B cell (primary cell): Measurements from ENCODE around the gene YIPF4. TPM values are rescaled to one million over a fixed set of nuclear protein-coding genes. Genes with fewer than 3 reads are reported as not detected.

Source experiments
- ATAC-seq: fragments of 200-7000 bp; cut with Tn5 transposase; one replicate; pipeline ENCODE4 v1.10.0; 2021; ENCODE audit warnings: low read depth, mild to moderate bottlenecking, moderate number of reproducible peaks, moderate library complexity
- CTCF ChIA-PET: fragments of 350-600 bp; sonication (Branson Sonifier 250); formaldehyde crosslinking; loops from one replicate; lab custom pipeline; 2021; ENCODE audit warnings: antibody characterized with exemption, inconsistent platforms; lab: Charles Lee
- POLR2A ChIA-PET: fragments of 350-600 bp; sonication (Branson Sonifier 250); formaldehyde crosslinking; loops from one replicate; lab custom pipeline; 2021; ENCODE audit warnings: antibody characterized with exemption; lab: Charles Lee
- DNase-seq: peaks from one replicate; pipeline ENCODE4 v3.0.0; 2013
- H2AFZ ChIP-seq: 2 replicates; pipeline ENCODE4 v1.6.1; 2012; ENCODE audit warnings: mild to moderate bottlenecking, low read depth, low read length; ENCODE audit not compliant: insufficient read depth, poor library complexity, severe bottlenecking
- H3K27ac ChIP-seq, 2 donors: 1 replicate in 1 of 2; 2 replicates in 1 of 2; pipeline ENCODE4 v1.5.1; 2012 to 2013; ENCODE audit warnings: low read length in 2 of 2, mild to moderate bottlenecking in 2 of 2, moderate library complexity in 1 of 2
- H3K27me3 ChIP-seq, 4 experiments: fragments of 200-600 bp in 1 of 4; sonication (generic) in 1 of 4; replicated peaks in 1 of 4; 1 replicate in 2 of 4; 2 replicates in 2 of 4; pipeline versions ENCODE4 v1.6.1 to v1.7.0; 2013 to 2016; ENCODE audit warnings: low read length in 3 of 4, mild to moderate bottlenecking in 2 of 4, mixed read lengths in 1 of 4, moderate library complexity in 1 of 4; ENCODE audit not compliant: insufficient read depth in 4 of 4, control insufficient read depth in 3 of 4; ENCODE audit errors: control extremely low read depth in 1 of 4
- H3K36me3 ChIP-seq, 2 experiments: replicated peaks in 1 of 2; 1 replicate in 1 of 2; 2 replicates in 1 of 2; pipeline versions ENCODE4 v1.6.1 to v1.7.1; 2013; ENCODE audit warnings: low read length in 1 of 2; ENCODE audit not compliant: insufficient read depth in 2 of 2, control insufficient read depth in 1 of 2; ENCODE audit errors: control extremely low read depth in 1 of 2, extremely low read depth in 1 of 2
- H3K4me1 ChIP-seq, 2 donors: fragments of 200-600 bp in 1 of 2; sonication (generic) in 1 of 2; 1 replicate in 1 of 2; 2 replicates in 1 of 2; pipeline versions ENCODE4 v1.5.1 to v1.6.1; 2013 to 2017; ENCODE audit warnings: low read length in 2 of 2; ENCODE audit not compliant: control insufficient read depth in 2 of 2, insufficient read depth in 2 of 2
- H3K4me2 ChIP-seq: replicated peaks from 2 replicates; pipeline ENCODE3; 2012; ENCODE audit warnings: mild to moderate bottlenecking, low read depth, low read length; ENCODE audit not compliant: poor library complexity, severe bottlenecking
- H3K4me3 ChIP-seq, 5 experiments: fragments of 200-600 bp in 1 of 5; sonication (generic) in 1 of 5; 1 replicate in 3 of 5; 2 replicates in 2 of 5; pipeline versions ENCODE4 v1.5.1 to v1.7.0; 2011 to 2016; ENCODE audit warnings: low read length in 4 of 5, mild to moderate bottlenecking in 4 of 5, low read depth in 2 of 5, control low read depth in 1 of 5, moderate library complexity in 1 of 5; ENCODE audit not compliant: insufficient read depth in 1 of 5; ENCODE audit errors: control extremely low read depth in 1 of 5, extremely low read depth in 1 of 5
- H3K79me2 ChIP-seq: fragments of 200-600 bp; sonication (generic); one replicate; pipeline ENCODE4 v1.6.0; 2016; ENCODE audit warnings: low read length; ENCODE audit not compliant: control insufficient read depth, insufficient read depth
- H3K9ac ChIP-seq: fragments of 200-600 bp; sonication (generic); 2 replicates; pipeline ENCODE4 v1.6.1; 2017; ENCODE audit warnings: mild to moderate bottlenecking, low read length, moderate library complexity
- H3K9me3 ChIP-seq, 3 donors: one replicate each; pipeline versions ENCODE4 v1.6.1 to v1.7.1; 2013; ENCODE audit warnings: low read length in 2 of 3; ENCODE audit not compliant: control insufficient read depth in 2 of 3, insufficient read depth in 1 of 3; ENCODE audit errors: control extremely low read depth in 1 of 3
- H4K20me1 ChIP-seq: 2 replicates; pipeline ENCODE4 v1.6.0; 2012; ENCODE audit warnings: mild to moderate bottlenecking, low read length; ENCODE audit not compliant: insufficient read depth, control insufficient read depth, poor library complexity, severe bottlenecking
- H3K27ac Mint-ChIP-seq: one replicate; pipeline ENCODE4 v1.8.0; 2021; ENCODE audit warnings: mixed read lengths
- H3K27me3 Mint-ChIP-seq: one replicate; pipeline ENCODE4 v1.8.0; 2021; ENCODE audit warnings: mixed read lengths
- H3K4me1 Mint-ChIP-seq: one replicate; pipeline ENCODE4 v1.8.0; 2021; ENCODE audit warnings: mixed read lengths
- H3K4me3 Mint-ChIP-seq: one replicate; pipeline ENCODE4 v1.8.0; 2021; ENCODE audit warnings: mixed read lengths
- H3K9me3 Mint-ChIP-seq: one replicate; pipeline ENCODE4 v1.8.0; 2022; ENCODE audit warnings: mixed read lengths; ENCODE audit not compliant: insufficient read depth
- EZH2 ChIP-seq: IDR thresholded peaks from 2 replicates; pipeline ENCODE4 v1.6.1; 2012; ENCODE audit warnings: borderline replicate concordance, low read depth, mild to moderate bottlenecking, moderate library complexity, low read length; ENCODE audit not compliant: insufficient read depth, poor library complexity, severe bottlenecking
- WGBS: methylation state at CpG from one replicate; pipeline ENCODE4 v1.1.5; 2013; ENCODE audit warnings: missing lambda C conversion rate; ENCODE audit not compliant: insufficient coverage; 5-methylcytosine and 5-hydroxymethylcytosine counted together
- intact Hi-C: fragments of 100-400 bp; cut with micrococcal nuclease; formaldehyde crosslinking; loops from one replicate; pipeline ENCODE4 v1.10.0; 2022
- polyA plus RNA-seq: library from polyadenylated mRNA; depleted of rRNA; stranded (reverse); fragments of >200 nt; gene quantifications from 2 replicates; pipeline ENCODE4 v1.2.3, GENCODE V29; 2012
- total RNA-seq, 2 donors: library from RNA; stranded (reverse); fragments of 120-200 nt in 1 of 2; gene quantifications; 1 replicate in 1 of 2; 2 replicates in 1 of 2; pipeline versions ENCODE4 v1.2.3 to v1.2.4, GENCODE V29; 2013 to 2022
- TF ChIP-seq, protein P1 (sequence below): fragments of 200-600 bp; IDR thresholded peaks from one replicate; pipeline ENCODE4 v1.8.0; 2022; ENCODE audit warnings: antibody characterized with exemption, mild to moderate bottlenecking

YIPF4 gene
- total and polyA plus RNA-seq, 2 donors (not counting 1 experiment from before 2014, with no cell fraction given), result 3.4 to 42.4 TPM

DNA sequence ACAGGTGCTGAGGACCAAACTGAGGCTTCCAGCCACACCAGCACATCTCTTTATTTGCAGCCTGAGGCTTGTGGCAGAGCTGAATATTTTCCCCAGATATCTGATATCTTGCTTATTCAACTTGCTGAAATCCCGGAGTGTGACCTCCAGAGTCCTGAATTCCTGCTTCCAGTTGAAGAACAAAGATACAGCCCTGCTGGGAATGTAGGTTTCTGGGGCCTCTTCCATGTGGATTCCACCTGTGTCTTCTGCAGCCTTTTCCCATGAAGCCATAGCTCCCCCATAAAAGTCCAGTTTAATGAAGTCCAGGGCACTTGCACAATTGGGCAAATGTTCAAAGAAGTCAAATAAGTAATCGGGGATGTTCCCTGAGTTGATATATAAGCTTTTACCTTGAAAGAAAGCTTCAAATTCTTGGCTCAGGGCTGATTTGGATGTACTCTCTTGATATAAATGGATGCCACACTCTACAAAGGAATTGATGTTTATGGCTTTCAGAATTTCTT is 27.9 kb upstream of the YIPF4 start:
- Histone ChIP-seq H3K9me3 (no peaks in the 10 kb centered on the region), H3K36me3 (peaks cover 0 to 8% of the 10 kb centered on the region in 2 experiments), H3K4me2 (no peak overlapping the region), H3K4me1 (no peaks in the 10 kb centered on the region), H3K4me3 (no peak overlapping the region), H3K9ac (no peak overlapping the region), H3K79me2 (no peaks in the 10 kb centered on the region), H2AFZ (no peak overlapping the region), H3K27me3 (no peaks in the 10 kb centered on the region), H3K27ac (no peak overlapping the region), H4K20me1 (no peaks in the 10 kb centered on the region)
- ChIA-PET POLR2A (no interaction called here), CTCF (no interaction called here)
- Mint-ChIP-seq H3K27me3 (no peaks in the 10 kb centered on the region), H3K4me1 (no peaks in the 10 kb centered on the region), H3K9me3 (no peaks in the 10 kb centered on the region), H3K27ac (no peak overlapping the region), H3K4me3 (no peak overlapping the region)
- intact Hi-C loops, result no loop called here
- WGBS, result 100% methylated on average over 1 of the region's 2 CpGs
- DNase-seq (no peak), ATAC-seq (no peak)
- TF ChIP-seq, protein P1, sequence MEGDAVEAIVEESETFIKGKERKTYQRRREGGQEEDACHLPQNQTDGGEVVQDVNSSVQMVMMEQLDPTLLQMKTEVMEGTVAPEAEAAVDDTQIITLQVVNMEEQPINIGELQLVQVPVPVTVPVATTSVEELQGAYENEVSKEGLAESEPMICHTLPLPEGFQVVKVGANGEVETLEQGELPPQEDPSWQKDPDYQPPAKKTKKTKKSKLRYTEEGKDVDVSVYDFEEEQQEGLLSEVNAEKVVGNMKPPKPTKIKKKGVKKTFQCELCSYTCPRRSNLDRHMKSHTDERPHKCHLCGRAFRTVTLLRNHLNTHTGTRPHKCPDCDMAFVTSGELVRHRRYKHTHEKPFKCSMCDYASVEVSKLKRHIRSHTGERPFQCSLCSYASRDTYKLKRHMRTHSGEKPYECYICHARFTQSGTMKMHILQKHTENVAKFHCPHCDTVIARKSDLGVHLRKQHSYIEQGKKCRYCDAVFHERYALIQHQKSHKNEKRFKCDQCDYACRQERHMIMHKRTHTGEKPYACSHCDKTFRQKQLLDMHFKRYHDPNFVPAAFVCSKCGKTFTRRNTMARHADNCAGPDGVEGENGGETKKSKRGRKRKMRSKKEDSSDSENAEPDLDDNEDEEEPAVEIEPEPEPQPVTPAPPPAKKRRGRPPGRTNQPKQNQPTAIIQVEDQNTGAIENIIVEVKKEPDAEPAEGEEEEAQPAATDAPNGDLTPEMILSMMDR, result no peak
- no peak for TF ChIP-seq EZH2

DNA sequence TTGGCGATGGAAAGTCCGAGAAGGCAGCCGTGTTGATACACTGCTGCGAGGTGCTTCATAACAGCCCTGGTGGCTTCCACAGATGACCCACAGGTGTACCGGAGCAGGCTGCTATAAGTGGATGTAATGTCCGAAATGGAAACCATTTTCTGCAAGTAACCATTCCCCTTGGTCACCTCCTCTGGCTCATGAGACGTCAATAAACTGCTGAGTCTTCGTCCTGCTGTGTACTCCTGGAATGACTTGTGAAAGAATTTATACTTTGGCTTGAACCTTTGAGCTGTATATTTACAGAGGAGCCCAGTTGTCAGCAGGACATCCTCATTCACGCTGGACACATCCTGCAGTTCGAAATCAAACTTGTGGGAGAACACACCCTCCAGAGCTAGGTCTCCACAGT is 27.4 kb upstream of the YIPF4 start:
- CTCF ChIA-PET, result no interaction called here

More for the DNA sequence above, 27.4 kb upstream of the YIPF4 start:
- Mint-ChIP-seq H3K27ac (no peak overlapping the region), H3K9me3 (no peaks in the 10 kb centered on the region), H3K4me1 (no peaks in the 10 kb centered on the region), H3K27me3 (no peaks in the 10 kb centered on the region), H3K4me3 (no peak overlapping the region)
- TF ChIP-seq, protein P1, result no peak
- no peak for TF ChIP-seq EZH2
- H3K27me3 ChIP-seq, result no peaks in the 10 kb centered on the region
- H4K20me1 ChIP-seq, result no peaks in the 10 kb centered on the region
- DNase-seq (no peak), ATAC-seq (no peak)
- no peak overlapping the region for H2AFZ ChIP-seq
- H3K4me1 ChIP-seq, result no peaks in the 10 kb centered on the region
- H3K9ac ChIP-seq, result no peak overlapping the region
- H3K79me2 ChIP-seq, result no peaks in the 10 kb centered on the region
- H3K9me3 ChIP-seq, result no peaks in the 10 kb centered on the region
- H3K4me2 ChIP-seq, result no peak overlapping the region
- H3K27ac ChIP-seq, result no peak overlapping the region
- POLR2A ChIA-PET, result no interaction called here
- H3K36me3 ChIP-seq, result peaks cover 0 to 8% of the 10 kb centered on the region in 2 experiments
- intact Hi-C loops, result no loop called here
- H3K4me3 ChIP-seq, result no peak overlapping the region
- 98% methylated on average over 7 of the region's 10 CpGs for whole genome bisulfite sequencing
